Right ventricle myocardium inferior (tissue), 1 donor: ENCODE measurements around the gene METAP2. TPM values are rescaled to one million over a fixed set of nuclear protein-coding genes. Genes with fewer than 3 reads are reported as not detected.

Experiments used
- total RNA-seq: library from RNA; stranded (reverse); fragmentation: NEBNext Ultra II Directional; extraction: Animal tissue kit (Norgen Biotek cat#: 25700); gene quantifications from one replicate; pipeline ENCODE4 v1.2.1, GENCODE V29; 2021
- donor health status: DM: no; HTN: yes; CAD: no; lungs with severe emphysema.

The METAP2 gene
- total RNA-seq, 1 donor from 2014 or later: 53.2 TPM

Other genes with a start within 250 kb of the METAP2 start
- 1.0 TPM for gene USP44, start 77.3 kb downstream of the METAP2 start, total RNA-seq